ENCODE measurements around the gene ITPK1.

Gene ITPK1

GRCh38 chr14:93040443-93040842 is 75.3 kb downstream of the ITPK1 start:
- no peak for DNase-seq

GRCh38 chr14:93039649-93040315 is 75.9 kb downstream of the ITPK1 start:
- no peak for DNase-seq

GRCh38 chr14:93037351-93037750 is 78.4 kb downstream of the ITPK1 start:
- DNase-seq: no peak

GRCh38 chr14:93036652-93037345 is 78.9 kb downstream of the ITPK1 start:
- no peak for DNase-seq

- no peak for DNase-seq
These were observed 79.6 kb downstream of the ITPK1 start for GRCh38 chr14:93035917-93036651.

GRCh38 chr14:93035585-93035916 is 80.2 kb downstream of the ITPK1 start:
- DNase-seq: no peak

- DNase-seq: no peak
These were observed 81.1 kb downstream of the ITPK1 start for GRCh38 chr14:93034671-93034994.

GRCh38 chr14:93033983-93034670 is 81.6 kb downstream of the ITPK1 start:
- no peak for DNase-seq

GRCh38 chr14:93033084-93033982 is 82.4 kb downstream of the ITPK1 start:
- DNase-seq: no peak

GRCh38 chr14:93032421-93032936 is 83.2 kb downstream of the ITPK1 start:
- DNase-seq: no peak

GRCh38 chr14:93031505-93032315 is 84.0 kb downstream of the ITPK1 start:
- no peak for DNase-seq

- no peak for DNase-seq
These were observed 85.0 kb downstream of the ITPK1 start for GRCh38 chr14:93030761-93031160.

GRCh38 chr14:93029911-93030508 is 85.7 kb downstream of the ITPK1 start:
- no peak for DNase-seq

GRCh38 chr14:93029417-93029816 is 86.3 kb downstream of the ITPK1 start:
- DNase-seq: no peak

GRCh38 chr14:93028724-93029076 is 87.0 kb downstream of the ITPK1 start:
- DNase-seq: no peak

GRCh38 chr14:93027810-93028723 is 87.7 kb downstream of the ITPK1 start:
- no peak for DNase-seq

GRCh38 chr14:93026339-93026738 is 89.4 kb downstream of the ITPK1 start:
- DNase-seq: no peak

- no peak for DNase-seq
These were observed 90.7 kb downstream of the ITPK1 start for GRCh38 chr14:93025055-93025454.

GRCh38 chr14:93024493-93024892 is 91.2 kb downstream of the ITPK1 start:
- DNase-seq: no peak
